Tibial nerve (tissue), 4 donors: ENCODE measurements around the gene NUDT6.

ENCODE experiments used
- EP300 ChIP-seq, 2 donors: sonication (generic); formaldehyde crosslinking; IDR thresholded peaks; one replicate each; pipeline ENCODE4 v1.6.1; 2017; ENCODE audit warnings: antibody characterized with exemption in 2 of 2, mild to moderate bottlenecking in 1 of 2
- POLR2A ChIP-seq, 2 donors: fragments of 450-650 bp; IDR thresholded peaks; one replicate each; pipeline ENCODE4 v1.6.1; 2017; ENCODE audit warnings: antibody characterized with exemption in 2 of 2, mild to moderate bottlenecking in 2 of 2, moderate library complexity in 2 of 2
- TF ChIP-seq, protein P1 (sequence below), 5 experiments: fragments of 200-600 bp in 3 of 5; fragments of 450-650 bp in 2 of 5; sonication (generic) in 3 of 5; IDR thresholded peaks; one replicate each; pipeline ENCODE4 v1.5.1; 2016 to 2019; ENCODE audit warnings: antibody characterized with exemption in 5 of 5, mild to moderate bottlenecking in 3 of 5, moderate library complexity in 2 of 5

GRCh38 chr4:122900314-122900713 is 22.1 kb downstream of the NUDT6 start:
- TF ChIP-seq, protein P1, sequence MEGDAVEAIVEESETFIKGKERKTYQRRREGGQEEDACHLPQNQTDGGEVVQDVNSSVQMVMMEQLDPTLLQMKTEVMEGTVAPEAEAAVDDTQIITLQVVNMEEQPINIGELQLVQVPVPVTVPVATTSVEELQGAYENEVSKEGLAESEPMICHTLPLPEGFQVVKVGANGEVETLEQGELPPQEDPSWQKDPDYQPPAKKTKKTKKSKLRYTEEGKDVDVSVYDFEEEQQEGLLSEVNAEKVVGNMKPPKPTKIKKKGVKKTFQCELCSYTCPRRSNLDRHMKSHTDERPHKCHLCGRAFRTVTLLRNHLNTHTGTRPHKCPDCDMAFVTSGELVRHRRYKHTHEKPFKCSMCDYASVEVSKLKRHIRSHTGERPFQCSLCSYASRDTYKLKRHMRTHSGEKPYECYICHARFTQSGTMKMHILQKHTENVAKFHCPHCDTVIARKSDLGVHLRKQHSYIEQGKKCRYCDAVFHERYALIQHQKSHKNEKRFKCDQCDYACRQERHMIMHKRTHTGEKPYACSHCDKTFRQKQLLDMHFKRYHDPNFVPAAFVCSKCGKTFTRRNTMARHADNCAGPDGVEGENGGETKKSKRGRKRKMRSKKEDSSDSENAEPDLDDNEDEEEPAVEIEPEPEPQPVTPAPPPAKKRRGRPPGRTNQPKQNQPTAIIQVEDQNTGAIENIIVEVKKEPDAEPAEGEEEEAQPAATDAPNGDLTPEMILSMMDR (IDR thresholded peaks at IDR 0.05) = no peak
- no peak for TF ChIP-seq POLR2A (IDR thresholded peaks at IDR 0.05)
- no peak for TF ChIP-seq EP300 (IDR thresholded peaks at IDR 0.05)
